NCI-H748 treated with DMSO at 0.1 percent for 48 hours (cell line): ENCODE measurements around the gene SEPTIN14.
A peak's percentile ranks its signal among the peaks of the same experiment; 100 is the strongest.
"Not testable (repeated sequence)": the region's sequence is repeated elsewhere in the genome, so short reads cannot be mapped to it uniquely, and the experiment has no call there.

Source experiments
- DNase-seq: peaks from one replicate; lab custom pipeline; 2025; lab: John Stamatoyannopoulos, UW

SEPTIN14 gene

GRCh38 chr7:55784151-55784550 lies 78.4 kb downstream of the SEPTIN14 start:
- no peak for DNase-seq

- DNase-seq: no peak
These were observed 83.9 kb downstream of the SEPTIN14 start for GRCh38 chr7:55778631-55779030.

DNA sequence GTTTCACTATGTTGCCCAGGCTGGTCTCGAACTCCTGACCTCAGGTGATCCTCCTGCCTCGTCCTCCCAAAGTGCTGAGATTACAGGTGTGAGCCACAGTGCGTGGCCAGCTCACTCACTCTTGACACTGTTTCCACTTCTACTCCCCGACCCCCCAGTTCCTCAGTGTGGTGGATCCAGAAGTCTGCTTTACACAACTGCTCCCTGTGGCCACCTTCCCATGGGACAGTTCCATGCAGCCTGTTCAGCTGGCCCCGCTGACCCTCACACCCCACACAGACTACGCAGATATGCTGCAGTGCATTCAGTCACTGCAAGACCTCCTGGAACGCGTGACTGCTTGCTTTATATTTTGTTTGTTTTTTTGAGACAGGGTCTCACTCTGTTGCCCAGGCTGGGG lies 86.4 kb downstream of the SEPTIN14 start:
- DNase-seq: no peak

DNA sequence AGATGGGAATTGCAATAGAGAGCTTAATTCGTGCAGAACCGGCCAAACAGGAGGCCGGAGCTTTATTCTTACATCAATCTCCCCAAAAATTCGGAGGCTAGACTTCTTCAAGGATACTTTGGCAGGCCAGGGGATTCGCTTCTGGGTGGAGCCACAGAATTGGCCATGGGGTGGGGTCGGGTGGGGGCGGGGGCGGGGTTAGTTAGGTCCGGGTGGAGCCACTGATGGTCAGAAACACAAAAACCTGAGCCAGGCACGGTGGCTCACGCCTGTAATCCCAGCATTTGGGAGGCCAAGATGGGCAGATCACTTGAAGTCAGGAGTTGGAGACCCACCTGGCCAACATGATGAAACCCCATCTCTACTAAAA lies 87.5 kb downstream of the SEPTIN14 start:
- DNase-seq: no peak

DNA sequence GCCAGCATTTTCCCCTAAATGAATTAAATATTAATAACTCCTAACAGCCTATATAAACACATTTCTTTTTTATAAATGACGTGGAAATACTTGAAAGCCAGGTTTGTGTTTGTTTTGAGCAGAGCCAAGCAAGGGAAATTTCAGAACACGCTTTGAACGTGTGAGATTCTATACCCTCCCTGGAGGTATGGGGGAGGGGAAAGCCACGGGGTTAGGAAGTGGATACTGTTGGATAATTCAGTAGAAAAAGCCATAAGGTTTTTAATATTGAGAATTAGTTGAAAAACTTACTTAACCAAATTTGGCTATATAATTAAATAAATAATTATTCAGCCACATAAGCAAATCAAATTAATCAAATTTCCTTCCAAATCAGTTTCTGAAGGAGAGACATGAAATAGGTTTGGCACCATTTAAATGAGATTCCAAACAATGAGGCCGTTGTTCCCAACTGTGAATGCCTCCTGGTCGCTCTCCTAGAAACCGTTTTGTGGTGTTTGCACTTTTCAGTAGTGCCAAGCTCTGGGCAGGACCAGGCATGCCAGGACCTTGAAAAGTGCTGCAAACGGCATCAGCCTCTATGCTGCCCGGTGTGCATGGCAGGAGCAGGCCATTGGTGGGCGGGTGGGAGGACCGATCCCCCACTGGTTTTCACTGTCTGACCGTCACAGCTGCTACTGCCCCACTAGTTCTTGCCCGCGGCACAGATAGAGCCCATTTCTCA lies 88.1 kb downstream of the SEPTIN14 start:
- peak; percentile 90 for DNase-seq

DNA sequence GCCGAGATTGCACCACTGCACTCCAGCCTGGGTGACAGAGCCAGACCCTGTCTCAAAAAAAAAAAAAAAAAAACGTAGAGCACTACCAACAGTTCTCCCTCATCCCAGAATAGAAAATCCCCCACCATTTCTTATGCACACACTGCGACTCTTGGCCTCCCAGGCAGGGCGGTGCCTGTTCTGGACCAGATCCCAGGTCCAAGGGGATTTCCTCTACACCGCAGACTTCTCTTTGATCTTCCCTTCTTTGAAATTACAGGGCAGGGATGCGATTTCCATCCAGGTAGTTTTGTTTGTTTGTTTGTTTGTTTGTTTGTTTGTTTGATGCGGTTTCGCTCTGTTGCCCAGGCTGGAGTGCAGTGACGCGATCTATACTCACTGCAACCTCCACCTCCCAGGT lies 91.8 kb downstream of the SEPTIN14 start:
- DNase-seq: no peak

- DNase-seq: not testable (repeated sequence)
These were observed 109.2 kb downstream of the SEPTIN14 start for GRCh38 chr7:55753274-55753862.

- not testable (repeated sequence) for DNase-seq
These were observed 117.8 kb downstream of the SEPTIN14 start for GRCh38 chr7:55744706-55745105.
